Neutrophil (primary cell): Measurements from ENCODE around the gene JAM3.

Experiments used
- H3K27ac ChIP-seq: fragments of 200-600 bp; sonication (generic); 2 replicates; pipeline ENCODE4 v1.5.1; 2016; ENCODE audit warnings: mild to moderate bottlenecking, moderate library complexity
- H3K27me3 ChIP-seq: fragments of 200-600 bp; sonication (generic); 2 replicates; pipeline ENCODE4 v1.6.0; 2016; ENCODE audit warnings: mild to moderate bottlenecking
- H3K36me3 ChIP-seq: fragments of 200-600 bp; sonication (generic); 2 replicates; pipeline ENCODE4 v1.5.1; 2017
- H3K4me1 ChIP-seq, 2 experiments: fragments of 200-600 bp in 1 of 2; sonication (generic) in 1 of 2; 1 replicate in 1 of 2; 2 replicates in 1 of 2; pipeline versions ENCODE4 v1.5.1 to v1.6.1; 2013 to 2016; ENCODE audit warnings: low read depth in 1 of 2, low read length in 1 of 2, mild to moderate bottlenecking in 1 of 2, moderate library complexity in 1 of 2; ENCODE audit not compliant: control insufficient read depth in 1 of 2, insufficient read depth in 1 of 2
- H3K4me3 ChIP-seq, 2 experiments: fragments of 200-600 bp in 1 of 2; sonication (generic) in 1 of 2; 1 replicate in 1 of 2; 2 replicates in 1 of 2; pipeline ENCODE4 v1.5.1; 2013 to 2016; ENCODE audit warnings: low read depth in 1 of 2, low read length in 1 of 2, mild to moderate bottlenecking in 1 of 2, moderate library complexity in 1 of 2
- H3K9me3 ChIP-seq: fragments of 200-600 bp; sonication (generic); 2 replicates; pipeline ENCODE4 v1.5.1; 2016
- TF ChIP-seq, protein P1 (sequence below): fragments of 200-600 bp; sonication (generic); IDR thresholded peaks from 2 replicates; pipeline ENCODE4 v1.5.1; 2016; ENCODE audit warnings: antibody characterized with exemption

JAM3 gene

DNA sequence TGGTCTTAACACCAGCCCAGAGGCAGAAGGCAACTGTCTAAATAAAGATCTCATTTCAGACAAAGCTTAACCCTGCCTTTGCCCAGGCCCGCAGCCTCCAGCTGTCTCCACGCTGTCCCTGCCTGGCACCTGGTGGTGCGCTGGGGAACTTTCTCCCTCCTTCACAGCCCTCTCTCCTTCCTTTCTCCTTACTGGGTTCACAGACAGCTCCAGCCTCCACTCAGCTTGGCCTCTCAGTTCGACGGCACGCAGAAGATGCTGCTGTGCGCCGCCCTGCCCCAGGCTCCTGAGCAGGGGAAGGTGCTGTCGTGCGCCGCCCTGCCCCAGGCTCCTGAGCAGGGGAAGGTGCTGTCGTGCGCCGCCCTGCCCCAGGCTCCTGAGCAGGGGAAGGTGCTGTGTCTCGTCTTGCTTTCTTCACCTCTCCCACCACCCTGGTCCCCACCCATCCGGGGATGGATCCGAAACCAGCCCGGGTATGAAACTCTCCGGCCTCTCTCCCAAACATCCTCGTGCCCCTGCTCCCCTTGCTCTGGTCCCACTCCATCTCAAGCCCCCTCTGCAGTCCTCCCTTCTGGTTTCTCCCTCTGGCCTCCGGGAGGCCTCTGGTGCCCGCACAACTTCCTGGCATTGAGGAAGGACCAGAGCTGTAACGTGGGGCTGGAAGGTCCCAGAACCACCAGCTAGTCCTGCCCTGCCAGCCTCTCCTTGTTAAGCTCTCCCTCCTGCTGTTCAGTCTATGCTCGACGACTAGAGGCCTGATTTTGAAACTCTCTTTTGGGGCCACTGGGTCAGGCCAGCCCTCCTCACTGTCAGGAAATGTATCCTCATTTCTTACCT is 22.9 kb upstream of the JAM3 start:
- H3K36me3 ChIP-seq, result no peaks in the 10 kb centered on the region
- H3K4me3 ChIP-seq, result no peak overlapping the region
- TF ChIP-seq, protein P1, sequence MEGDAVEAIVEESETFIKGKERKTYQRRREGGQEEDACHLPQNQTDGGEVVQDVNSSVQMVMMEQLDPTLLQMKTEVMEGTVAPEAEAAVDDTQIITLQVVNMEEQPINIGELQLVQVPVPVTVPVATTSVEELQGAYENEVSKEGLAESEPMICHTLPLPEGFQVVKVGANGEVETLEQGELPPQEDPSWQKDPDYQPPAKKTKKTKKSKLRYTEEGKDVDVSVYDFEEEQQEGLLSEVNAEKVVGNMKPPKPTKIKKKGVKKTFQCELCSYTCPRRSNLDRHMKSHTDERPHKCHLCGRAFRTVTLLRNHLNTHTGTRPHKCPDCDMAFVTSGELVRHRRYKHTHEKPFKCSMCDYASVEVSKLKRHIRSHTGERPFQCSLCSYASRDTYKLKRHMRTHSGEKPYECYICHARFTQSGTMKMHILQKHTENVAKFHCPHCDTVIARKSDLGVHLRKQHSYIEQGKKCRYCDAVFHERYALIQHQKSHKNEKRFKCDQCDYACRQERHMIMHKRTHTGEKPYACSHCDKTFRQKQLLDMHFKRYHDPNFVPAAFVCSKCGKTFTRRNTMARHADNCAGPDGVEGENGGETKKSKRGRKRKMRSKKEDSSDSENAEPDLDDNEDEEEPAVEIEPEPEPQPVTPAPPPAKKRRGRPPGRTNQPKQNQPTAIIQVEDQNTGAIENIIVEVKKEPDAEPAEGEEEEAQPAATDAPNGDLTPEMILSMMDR, result no peak
- H3K9me3 ChIP-seq, result no peaks in the 10 kb centered on the region
- peaks cover 21% of the 10 kb centered on the region for H3K27me3 ChIP-seq
- no peak overlapping the region for H3K27ac ChIP-seq
- no peaks in the 10 kb centered on the region for H3K4me1 ChIP-seq

GRCh38 chr11:134046681-134047449 is 22.0 kb upstream of the JAM3 start:
- H3K36me3 ChIP-seq, result no peaks in the 10 kb centered on the region
- TF ChIP-seq, protein P1, result no peak
- H3K4me1 ChIP-seq, result no peaks in the 10 kb centered on the region
- no peak overlapping the region for H3K4me3 ChIP-seq
- no peak overlapping the region for H3K27ac ChIP-seq
- no peaks in the 10 kb centered on the region for H3K9me3 ChIP-seq
- H3K27me3 ChIP-seq, result peaks cover 21% of the 10 kb centered on the region

GRCh38 chr11:134047586-134047999 is 21.3 kb upstream of the JAM3 start:
- Histone ChIP-seq H3K27ac (no peak overlapping the region), H3K9me3 (no peaks in the 10 kb centered on the region), H3K36me3 (no peaks in the 10 kb centered on the region), H3K4me3 (no peak overlapping the region), H3K27me3 (peaks cover 21% of the 10 kb centered on the region), H3K4me1 (no peaks in the 10 kb centered on the region)
- TF ChIP-seq, protein P1, result no peak

GRCh38 chr11:134048028-134048427 is 20.8 kb upstream of the JAM3 start:
- Histone ChIP-seq H3K27ac (no peak overlapping the region), H3K9me3 (no peaks in the 10 kb centered on the region), H3K36me3 (no peaks in the 10 kb centered on the region), H3K4me3 (no peak overlapping the region), H3K27me3 (peaks cover 21% of the 10 kb centered on the region), H3K4me1 (no peaks in the 10 kb centered on the region)
- TF ChIP-seq, protein P1, result no peak

- H3K27ac ChIP-seq, result no peak overlapping the region
- H3K9me3 ChIP-seq, result no peaks in the 10 kb centered on the region
- no peak overlapping the region for H3K4me3 ChIP-seq
- H3K27me3 ChIP-seq, result peaks cover 21% of the 10 kb centered on the region
- no peaks in the 10 kb centered on the region for H3K4me1 ChIP-seq
- TF ChIP-seq, protein P1, result no peak
- H3K36me3 ChIP-seq, result no peaks in the 10 kb centered on the region
Measured at GRCh38 chr11:134049303-134049702, 19.6 kb upstream of the JAM3 start.
